Liver (tissue), 9 donors: Measurements from ENCODE around the gene DDO. TPM values are rescaled to one million over a fixed set of nuclear protein-coding genes. Genes with fewer than 3 reads are reported as not detected.

ENCODE experiments used
- DNase-seq: peaks from one replicate; pipeline ENCODE4 v3.0.0-alpha.2; 2017; ENCODE audit warnings: low spot score
- H3K27ac ChIP-seq, 2 donors: one replicate each; pipeline ENCODE4 v1.7.0; 2013; ENCODE audit warnings: inconsistent platforms in 2 of 2, low read length in 2 of 2, control low read depth in 1 of 2, low read depth in 1 of 2, mild to moderate bottlenecking in 1 of 2
- H3K27me3 ChIP-seq, 4 donors: one replicate each; pipeline versions ENCODE4 v1.6.1 to v1.7.0; 2013; ENCODE audit warnings: low read length in 3 of 4, inconsistent platforms in 1 of 4, mild to moderate bottlenecking in 1 of 4, moderate library complexity in 1 of 4; ENCODE audit not compliant: control insufficient read depth in 4 of 4, insufficient read depth in 4 of 4
- H3K36me3 ChIP-seq, 4 donors: one replicate each; pipeline versions ENCODE4 v1.6.1 to v1.7.0; 2013; ENCODE audit warnings: low read length in 3 of 4, mild to moderate bottlenecking in 3 of 4, low read depth in 1 of 4, moderate library complexity in 1 of 4; ENCODE audit not compliant: control insufficient read depth in 4 of 4, insufficient read depth in 3 of 4
- H3K4me1 ChIP-seq, 4 donors: one replicate each; pipeline versions ENCODE4 v1.6.1 to v1.7.0; 2013; ENCODE audit warnings: low read length in 3 of 4, mild to moderate bottlenecking in 3 of 4, moderate library complexity in 1 of 4; ENCODE audit not compliant: control insufficient read depth in 4 of 4, insufficient read depth in 4 of 4
- H3K4me3 ChIP-seq, 3 donors: one replicate each; pipeline versions ENCODE4 v1.6.1 to v1.7.0; 2013; ENCODE audit warnings: low read length in 3 of 3, control low read depth in 1 of 3, low read depth in 1 of 3, mild to moderate bottlenecking in 1 of 3
- H3K9ac ChIP-seq, 2 donors: one replicate each; pipeline ENCODE4 v1.7.0; 2013; ENCODE audit warnings: low read length in 2 of 2, mild to moderate bottlenecking in 2 of 2, moderate library complexity in 2 of 2, control low read depth in 1 of 2, low read depth in 1 of 2
- H3K9me3 ChIP-seq, 4 donors: one replicate each; pipeline versions ENCODE4 v1.6.1 to v1.7.0; 2013; ENCODE audit warnings: low read length in 3 of 4; ENCODE audit not compliant: control insufficient read depth in 4 of 4
- EGR1 ChIP-seq, 2 donors: IDR thresholded peaks; 2 replicates each; pipeline ENCODE4 v1.6.1; 2016 to 2018; ENCODE audit warnings: antibody characterized with exemption in 2 of 2, low read depth in 2 of 2
- FOXA1 ChIP-seq: IDR thresholded peaks from 2 replicates; pipeline ENCODE4 v1.6.1; 2016; ENCODE audit warnings: antibody characterized with exemption
- FOXA2 ChIP-seq: IDR thresholded peaks from 2 replicates; pipeline ENCODE4 v1.6.1; 2016; ENCODE audit warnings: antibody characterized with exemption
- HNF4G ChIP-seq: IDR thresholded peaks from 2 replicates; pipeline ENCODE4 v1.6.1; 2016; ENCODE audit warnings: antibody characterized with exemption
- JUND ChIP-seq, 2 donors: IDR thresholded peaks; 2 replicates each; pipeline ENCODE4 v1.6.1; 2016; ENCODE audit warnings: antibody characterized with exemption in 2 of 2
- NR2F2 ChIP-seq: IDR thresholded peaks from 2 replicates; pipeline ENCODE4 v1.6.1; 2016; ENCODE audit warnings: antibody characterized with exemption
- RAD21 ChIP-seq, 2 donors: IDR thresholded peaks; 2 replicates each; pipeline ENCODE4 v1.6.1; 2016; ENCODE audit warnings: antibody characterized with exemption in 2 of 2, mild to moderate bottlenecking in 2 of 2
- RXRA ChIP-seq, 2 donors: IDR thresholded peaks; 2 replicates each; pipeline ENCODE4 v1.6.1; 2017 to 2018; ENCODE audit warnings: antibody characterized with exemption in 2 of 2, mild to moderate bottlenecking in 1 of 2
- SP1 ChIP-seq: IDR thresholded peaks from 2 replicates; pipeline ENCODE4 v1.6.1; 2018; ENCODE audit warnings: antibody characterized with exemption, mild to moderate bottlenecking
- YY1 ChIP-seq: IDR thresholded peaks from 2 replicates; pipeline ENCODE4 v1.6.1; 2016; ENCODE audit warnings: antibody characterized with exemption, mild to moderate bottlenecking
- WGBS: extraction: QIAGEN DNeasy Blood & Tissue Kit; methylation state at CpG from one replicate; pipeline ENCODE4 v1.1.7; 2013; 5-methylcytosine and 5-hydroxymethylcytosine counted together
- polyA plus RNA-seq, 2 donors: library from polyadenylated mRNA; stranded (reverse) in 1 of 2; unstranded in 1 of 2; fragments of 200-250 nt in 1 of 2; fragments of >200 nt in 1 of 2; fragmentation: Nextera tagmentation in 1 of 2; extraction: Ambion mirVana in 1 of 2; gene quantifications; one replicate each; pipeline versions ENCODE4 v1.2.1 to v1.2.3, GENCODE V29; 2013 to 2015
- total RNA-seq, 2 donors: library from RNA; depleted of rRNA; stranded (reverse); fragments of >200 nt; gene quantifications; one replicate each; pipeline ENCODE4 v1.2.3, GENCODE V29; 2014
- TF ChIP-seq, protein P1 (sequence below): IDR thresholded peaks from 2 replicates; pipeline ENCODE4 v1.6.1; 2016; ENCODE audit warnings: antibody characterized with exemption
- TF ChIP-seq, protein P2 (sequence below): fragments of 150-350 bp; IDR thresholded peaks from 2 replicates; pipeline ENCODE4 v1.5.1; 2017; ENCODE audit warnings: improper control_type of control experiment, low read depth, low read length; ENCODE audit not compliant: missing input control
- TF ChIP-seq, protein P3 (sequence below): IDR thresholded peaks from 2 replicates; pipeline ENCODE4 v1.6.1; 2016; ENCODE audit warnings: antibody characterized with exemption
- donor health status: healthy.
- donor health status: healthy.
- donor health status: healthy.
- donor health status: healthy.
- donor health status: healthy.

The DDO gene
- total and polyA plus RNA-seq, 4 donors = 4.9 to 11.1 (median 7.0) TPM

DNA sequence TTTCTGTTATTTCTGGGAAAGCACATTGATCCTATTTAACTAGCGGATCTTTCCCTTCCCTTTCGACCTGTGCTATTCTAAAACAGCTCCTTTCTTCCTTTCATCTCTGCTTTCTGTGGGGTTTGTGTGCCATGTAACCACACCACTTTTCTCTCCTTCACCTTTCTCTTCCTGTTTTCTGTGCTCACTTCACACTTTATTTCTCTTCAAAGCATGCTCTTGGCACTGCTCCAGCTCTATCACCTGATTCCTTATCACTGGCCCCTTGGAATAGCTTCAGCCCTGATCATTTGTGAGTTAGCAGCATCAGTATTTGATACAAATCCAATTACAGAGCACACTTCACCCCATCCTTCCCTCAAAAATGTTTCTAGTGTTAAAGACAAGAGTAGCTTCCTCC is 49.1 kb downstream of the DDO start:
- no peaks in the 10 kb centered on the region for H3K4me1 ChIP-seq
- H3K9me3 ChIP-seq = no peaks in the 10 kb centered on the region
- TF ChIP-seq FOXA2 = no peak
- TF ChIP-seq SP1 = no peak
- no peak for TF ChIP-seq HNF4G
- WGBS = 86% methylated on average over 2 of the region's 2 CpGs
- no peak overlapping the region for H3K4me3 ChIP-seq
- H3K9ac ChIP-seq = no peak overlapping the region
- no peaks in the 10 kb centered on the region for H3K27me3 ChIP-seq
- H3K36me3 ChIP-seq = no peaks in the 10 kb centered on the region
- no peak for DNase-seq
- H3K27ac ChIP-seq = no peak overlapping the region

DNA sequence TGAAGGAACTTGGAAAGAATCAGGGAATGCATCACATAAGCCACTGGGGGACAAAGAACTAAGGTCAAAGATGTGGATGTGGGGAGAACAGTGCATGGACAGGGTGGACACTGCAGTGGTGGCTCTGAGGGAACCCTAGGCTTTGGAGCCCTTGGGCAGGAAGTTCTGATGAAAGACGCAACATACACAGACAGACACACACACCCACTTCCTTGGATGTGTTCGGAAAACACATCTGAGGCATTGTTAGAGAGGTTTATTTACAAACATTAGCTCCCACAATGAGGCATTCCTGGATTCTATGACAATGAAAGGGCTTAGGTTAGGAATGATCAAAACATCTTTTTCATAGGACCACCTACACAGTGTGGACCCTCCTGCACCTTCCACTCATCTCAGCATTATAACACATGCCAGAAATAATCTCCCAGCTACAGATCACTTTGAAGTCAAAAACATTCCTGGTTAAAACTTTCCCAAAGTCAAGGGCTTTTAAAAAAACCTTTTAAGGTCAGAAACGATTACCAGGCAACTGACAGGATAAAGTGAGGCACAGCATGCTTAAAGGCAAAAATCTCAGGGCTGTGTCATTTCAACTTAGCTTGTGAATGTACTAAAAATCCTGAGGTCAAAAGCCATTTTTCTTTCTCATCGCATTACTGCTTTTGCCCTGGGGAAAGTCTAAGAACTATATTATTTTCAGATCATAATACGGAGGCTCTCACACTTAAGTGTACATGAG is 50.8 kb downstream of the DDO start:
- Histone ChIP-seq H3K9ac (no peak overlapping the region), H3K9me3 (no peaks in the 10 kb centered on the region), H3K4me3 (no peak overlapping the region), H3K36me3 (no peaks in the 10 kb centered on the region), H3K27me3 (no peaks in the 10 kb centered on the region), H3K4me1 (peaks cover 0 to 7% (median 4%) of the 10 kb centered on the region in 4 donors), H3K27ac (no peak overlapping the region)
- no peak for DNase-seq
- TF ChIP-seq FOXA2 (no peak), RAD21 (IDR thresholded peaks at IDR 0.05) (no peak), EGR1 (IDR thresholded peaks at IDR 0.05; ENCODE audit: low read depth in 2 of 2) (no peak), FOXA1 (no peak), JUND (IDR thresholded peaks at IDR 0.05) (no peak), YY1 (no peak), SP1 (no peak), RXRA (IDR thresholded peaks at IDR 0.05) (no peak)
- TF ChIP-seq, protein P1, sequence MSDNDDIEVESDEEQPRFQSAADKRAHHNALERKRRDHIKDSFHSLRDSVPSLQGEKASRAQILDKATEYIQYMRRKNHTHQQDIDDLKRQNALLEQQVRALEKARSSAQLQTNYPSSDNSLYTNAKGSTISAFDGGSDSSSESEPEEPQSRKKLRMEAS = no peak
- TF ChIP-seq, protein P2, sequence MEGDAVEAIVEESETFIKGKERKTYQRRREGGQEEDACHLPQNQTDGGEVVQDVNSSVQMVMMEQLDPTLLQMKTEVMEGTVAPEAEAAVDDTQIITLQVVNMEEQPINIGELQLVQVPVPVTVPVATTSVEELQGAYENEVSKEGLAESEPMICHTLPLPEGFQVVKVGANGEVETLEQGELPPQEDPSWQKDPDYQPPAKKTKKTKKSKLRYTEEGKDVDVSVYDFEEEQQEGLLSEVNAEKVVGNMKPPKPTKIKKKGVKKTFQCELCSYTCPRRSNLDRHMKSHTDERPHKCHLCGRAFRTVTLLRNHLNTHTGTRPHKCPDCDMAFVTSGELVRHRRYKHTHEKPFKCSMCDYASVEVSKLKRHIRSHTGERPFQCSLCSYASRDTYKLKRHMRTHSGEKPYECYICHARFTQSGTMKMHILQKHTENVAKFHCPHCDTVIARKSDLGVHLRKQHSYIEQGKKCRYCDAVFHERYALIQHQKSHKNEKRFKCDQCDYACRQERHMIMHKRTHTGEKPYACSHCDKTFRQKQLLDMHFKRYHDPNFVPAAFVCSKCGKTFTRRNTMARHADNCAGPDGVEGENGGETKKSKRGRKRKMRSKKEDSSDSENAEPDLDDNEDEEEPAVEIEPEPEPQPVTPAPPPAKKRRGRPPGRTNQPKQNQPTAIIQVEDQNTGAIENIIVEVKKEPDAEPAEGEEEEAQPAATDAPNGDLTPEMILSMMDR = no peak
- TF ChIP-seq, protein P3, sequence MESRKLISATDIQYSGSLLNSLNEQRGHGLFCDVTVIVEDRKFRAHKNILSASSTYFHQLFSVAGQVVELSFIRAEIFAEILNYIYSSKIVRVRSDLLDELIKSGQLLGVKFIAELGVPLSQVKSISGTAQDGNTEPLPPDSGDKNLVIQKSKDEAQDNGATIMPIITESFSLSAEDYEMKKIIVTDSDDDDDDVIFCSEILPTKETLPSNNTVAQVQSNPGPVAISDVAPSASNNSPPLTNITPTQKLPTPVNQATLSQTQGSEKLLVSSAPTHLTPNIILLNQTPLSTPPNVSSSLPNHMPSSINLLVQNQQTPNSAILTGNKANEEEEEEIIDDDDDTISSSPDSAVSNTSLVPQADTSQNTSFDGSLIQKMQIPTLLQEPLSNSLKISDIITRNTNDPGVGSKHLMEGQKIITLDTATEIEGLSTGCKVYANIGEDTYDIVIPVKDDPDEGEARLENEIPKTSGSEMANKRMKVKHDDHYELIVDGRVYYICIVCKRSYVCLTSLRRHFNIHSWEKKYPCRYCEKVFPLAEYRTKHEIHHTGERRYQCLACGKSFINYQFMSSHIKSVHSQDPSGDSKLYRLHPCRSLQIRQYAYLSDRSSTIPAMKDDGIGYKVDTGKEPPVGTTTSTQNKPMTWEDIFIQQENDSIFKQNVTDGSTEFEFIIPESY = no peak
- WGBS = 90% methylated on average over 5 of the region's 5 CpGs

DNA sequence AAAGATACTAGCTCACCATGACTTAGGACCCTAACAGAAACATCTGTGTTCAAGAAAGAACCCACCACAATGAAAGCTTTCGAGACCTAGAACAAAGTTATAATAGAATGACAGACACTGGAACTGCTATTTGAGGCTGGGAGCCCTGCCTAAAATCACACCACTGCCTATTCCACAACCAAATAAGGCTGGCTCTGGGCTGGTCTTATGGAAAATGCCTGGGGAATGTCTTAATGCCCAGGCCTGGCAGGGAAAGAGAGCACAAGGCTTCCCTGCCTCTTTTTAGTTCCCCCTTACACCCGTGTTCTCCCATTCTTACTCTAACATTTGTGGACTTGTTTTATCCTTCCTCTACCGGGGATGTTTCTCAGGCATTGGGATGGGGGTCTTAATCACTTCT is 51.6 kb downstream of the DDO start:
- H3K4me1 ChIP-seq = peaks cover 0 to 7% (median 4%) of the 10 kb centered on the region in 4 donors
- H3K27me3 ChIP-seq = no peaks in the 10 kb centered on the region
- H3K9ac ChIP-seq = no peak overlapping the region
- WGBS = 95% methylated on average over 3 of the region's 3 CpGs
- no peak overlapping the region for H3K27ac ChIP-seq
- H3K9me3 ChIP-seq = no peaks in the 10 kb centered on the region
- H3K36me3 ChIP-seq = no peaks in the 10 kb centered on the region
- no peak for DNase-seq
- H3K4me3 ChIP-seq = no peak overlapping the region
- TF ChIP-seq, protein P2 = no peak
- TF ChIP-seq JUND (IDR thresholded peaks at IDR 0.05) (no peak), NR2F2 (no peak), RXRA (IDR thresholded peaks at IDR 0.05) (no peak), EGR1 (IDR thresholded peaks at IDR 0.05; ENCODE audit: low read depth in 2 of 2) (no peak), FOXA1 (no peak)
- TF ChIP-seq, protein P3 = no peak
